MM.1S (cell line): Measurements from ENCODE around the gene TRAPPC10.

ENCODE experiments used
- DNase-seq: peaks from one replicate; pipeline ENCODE4 v3.0.0-alpha.2; 2015
- H2AFZ ChIP-seq: fragments of 300-600 bp; sonication (generic); 2 replicates; pipeline ENCODE4 v1.6.0; 2016; ENCODE audit warnings: antibody characterized with exemption, low read length
- H3F3A ChIP-seq: fragments of 300-600 bp; sonication (generic); 2 replicates; pipeline ENCODE4 v1.6.1; 2016; ENCODE audit warnings: mild to moderate bottlenecking, antibody characterized with exemption, low read length, moderate library complexity, mixed read lengths; ENCODE audit not compliant: insufficient read depth
- H3K27ac ChIP-seq: fragments of 300-600 bp; sonication (generic); 2 replicates; pipeline ENCODE4 v1.5.1; 2016; ENCODE audit warnings: mild to moderate bottlenecking, low read length
- H3K27me3 ChIP-seq: fragments of 300-600 bp; sonication (generic); replicated peaks from 2 replicates; pipeline ENCODE4 v1.6.0; 2016; ENCODE audit warnings: low read length; ENCODE audit not compliant: insufficient read depth
- H3K36me3 ChIP-seq: fragments of 300-600 bp; sonication (generic); replicated peaks from 2 replicates; pipeline ENCODE4 v1.6.1; 2016; ENCODE audit warnings: mild to moderate bottlenecking, low read length, mixed read lengths; ENCODE audit not compliant: insufficient read depth
- H3K4me1 ChIP-seq: fragments of 300-600 bp; sonication (generic); 2 replicates; pipeline ENCODE4 v1.6.1; 2016; ENCODE audit warnings: low read length, mixed read lengths
- H3K4me2 ChIP-seq: fragments of 300-600 bp; sonication (generic); 2 replicates; pipeline ENCODE4 v1.6.0; 2016; ENCODE audit warnings: low read depth, low read length
- H3K4me3 ChIP-seq: fragments of 300-600 bp; sonication (generic); 2 replicates; pipeline ENCODE4 v1.5.1; 2016; ENCODE audit warnings: low read length, mixed read lengths
- H3K79me2 ChIP-seq: fragments of 300-600 bp; sonication (generic); 2 replicates; pipeline ENCODE4 v1.6.1; 2016; ENCODE audit warnings: mixed run types, low read length, mixed read lengths
- H3K9ac ChIP-seq: fragments of 300-600 bp; sonication (generic); 2 replicates; pipeline ENCODE4 v1.6.1; 2016; ENCODE audit warnings: low read length, mixed read lengths
- H3K9me2 ChIP-seq: fragments of 300-600 bp; sonication (generic); replicated peaks from 2 replicates; pipeline ENCODE4 v1.6.1; 2016; ENCODE audit warnings: mild to moderate bottlenecking, low read length, mixed read lengths; ENCODE audit not compliant: insufficient read depth
- H3K9me3 ChIP-seq: fragments of 300-600 bp; sonication (generic); replicated peaks from 2 replicates; pipeline ENCODE4 v1.6.1; 2016; ENCODE audit warnings: mild to moderate bottlenecking, low read length, mixed read lengths; ENCODE audit not compliant: insufficient read depth
- H4K20me1 ChIP-seq: fragments of 300-600 bp; sonication (generic); 2 replicates; pipeline ENCODE4 v1.6.1; 2016; ENCODE audit warnings: mild to moderate bottlenecking, low read length, moderate library complexity, mixed read lengths; ENCODE audit not compliant: insufficient read depth
- EZH2 ChIP-seq: fragments of 300-600 bp; sonication (generic); optimal IDR thresholded peaks from 2 replicates; pipeline ENCODE3; 2017; ENCODE audit warnings: low read depth, mild to moderate bottlenecking, antibody characterized with exemption, low read length, mixed read lengths
- EZH2phosphoT487 ChIP-seq: fragments of 300-600 bp; sonication (generic); IDR thresholded peaks from 2 replicates; pipeline ENCODE4 v1.6.1; 2018; ENCODE audit warnings: antibody characterized with exemption, low read length
- TF ChIP-seq, protein P1 (sequence below): fragments of 300-600 bp; sonication (generic); IDR thresholded peaks from 2 replicates; pipeline ENCODE4 v1.5.1; 2016; ENCODE audit warnings: antibody characterized with exemption, low read length, mixed read lengths

TRAPPC10 gene

DNA sequence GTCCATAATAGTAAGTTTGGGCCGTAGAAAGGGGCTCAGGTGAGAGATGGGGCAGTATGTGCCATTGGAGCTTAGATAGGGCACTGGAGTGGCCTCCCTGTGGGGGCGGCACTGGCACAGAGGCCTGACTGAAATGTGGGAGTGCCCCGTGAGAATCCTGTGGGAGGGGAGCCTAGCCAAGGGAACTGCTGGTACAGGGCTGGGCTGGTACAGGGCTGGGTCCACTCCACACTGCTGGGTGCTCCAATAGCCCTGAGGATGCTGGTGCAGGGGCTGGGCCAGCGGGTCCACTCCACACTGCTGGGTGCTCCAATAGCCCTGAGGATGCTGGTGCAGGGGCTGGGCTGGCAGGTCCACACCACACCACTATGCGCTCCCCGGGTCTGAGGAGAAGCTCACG is 50.3 kb downstream of the TRAPPC10 start:
- Histone ChIP-seq H3K4me2 (no peak overlapping the region), H3K36me3 (peaks cover 3% of the 10 kb centered on the region; the same call in 1 of the 2 replicates), H4K20me1 (no peaks in the 10 kb centered on the region), H2AFZ (no peak overlapping the region), H3K9me3 (no peaks in the 10 kb centered on the region), H3K4me3 (no peak overlapping the region), H3K9me2 (no peaks in the 10 kb centered on the region), H3F3A (no peaks in the 10 kb centered on the region), H3K27me3 (no peaks in the 10 kb centered on the region), H3K79me2 (peaks cover 45% of the 10 kb centered on the region), H3K27ac (no peak overlapping the region), H3K9ac (no peak overlapping the region), H3K4me1 (no peaks in the 10 kb centered on the region)
- TF ChIP-seq, protein P1, sequence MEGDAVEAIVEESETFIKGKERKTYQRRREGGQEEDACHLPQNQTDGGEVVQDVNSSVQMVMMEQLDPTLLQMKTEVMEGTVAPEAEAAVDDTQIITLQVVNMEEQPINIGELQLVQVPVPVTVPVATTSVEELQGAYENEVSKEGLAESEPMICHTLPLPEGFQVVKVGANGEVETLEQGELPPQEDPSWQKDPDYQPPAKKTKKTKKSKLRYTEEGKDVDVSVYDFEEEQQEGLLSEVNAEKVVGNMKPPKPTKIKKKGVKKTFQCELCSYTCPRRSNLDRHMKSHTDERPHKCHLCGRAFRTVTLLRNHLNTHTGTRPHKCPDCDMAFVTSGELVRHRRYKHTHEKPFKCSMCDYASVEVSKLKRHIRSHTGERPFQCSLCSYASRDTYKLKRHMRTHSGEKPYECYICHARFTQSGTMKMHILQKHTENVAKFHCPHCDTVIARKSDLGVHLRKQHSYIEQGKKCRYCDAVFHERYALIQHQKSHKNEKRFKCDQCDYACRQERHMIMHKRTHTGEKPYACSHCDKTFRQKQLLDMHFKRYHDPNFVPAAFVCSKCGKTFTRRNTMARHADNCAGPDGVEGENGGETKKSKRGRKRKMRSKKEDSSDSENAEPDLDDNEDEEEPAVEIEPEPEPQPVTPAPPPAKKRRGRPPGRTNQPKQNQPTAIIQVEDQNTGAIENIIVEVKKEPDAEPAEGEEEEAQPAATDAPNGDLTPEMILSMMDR = no peak
- TF ChIP-seq EZH2phosphoT487 (no peak), EZH2 (no peak)
- no peak for DNase-seq

DNA sequence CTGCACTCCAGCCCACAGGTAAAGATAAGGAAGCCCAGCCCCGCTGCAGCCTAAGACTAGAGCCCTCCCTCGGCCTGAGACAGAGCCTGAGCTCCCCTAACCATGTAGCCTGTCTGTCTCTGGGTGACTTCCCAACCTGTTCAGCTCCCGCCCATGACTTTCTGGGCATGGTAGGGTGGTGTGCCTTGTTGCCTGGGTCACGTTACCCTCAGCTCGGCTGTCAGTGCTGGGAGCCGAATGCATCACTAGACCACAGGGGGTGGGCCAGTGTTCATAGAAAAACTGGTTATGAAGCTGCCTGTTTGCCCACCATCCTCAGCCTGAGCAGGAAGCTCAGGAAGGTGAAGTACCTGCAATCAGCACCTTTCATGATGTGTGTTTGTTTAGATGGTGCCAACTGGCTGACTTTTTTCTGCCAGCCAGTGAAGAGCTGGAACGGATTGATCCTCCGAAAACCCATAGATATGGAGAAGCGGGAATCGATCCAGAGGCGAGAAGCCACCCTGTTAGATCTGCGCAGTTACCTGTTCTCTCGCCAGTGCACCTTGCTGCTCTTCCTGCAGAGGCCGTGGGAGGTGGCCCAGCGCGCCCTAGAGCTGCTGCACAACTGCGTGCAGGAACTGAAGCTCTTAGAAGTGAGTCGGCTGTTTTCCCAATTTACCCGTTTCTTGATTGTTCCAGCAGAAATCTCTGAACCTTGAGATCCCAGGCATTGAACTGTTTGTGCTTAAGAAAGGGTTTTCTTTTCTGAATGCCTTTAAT is 51.2 kb downstream of the TRAPPC10 start:
- peaks cover 3% of the 10 kb centered on the region; the same call in 1 of the 2 replicates for H3K36me3 ChIP-seq
- DNase-seq = no peak
- TF ChIP-seq, protein P1 = no peak
- TF ChIP-seq EZH2phosphoT487 (no peak), EZH2 (no peak)
- H3K27ac ChIP-seq = no peak overlapping the region
- no peaks in the 10 kb centered on the region for H3K9me2 ChIP-seq
- no peaks in the 10 kb centered on the region for H3F3A ChIP-seq
- H3K4me2 ChIP-seq = no peak overlapping the region
- H2AFZ ChIP-seq = no peak overlapping the region
- H3K9me3 ChIP-seq = no peaks in the 10 kb centered on the region
- no peaks in the 10 kb centered on the region for H3K4me1 ChIP-seq
- peaks cover 46% of the 10 kb centered on the region for H3K79me2 ChIP-seq
- H4K20me1 ChIP-seq = no peaks in the 10 kb centered on the region
- no peak overlapping the region for H3K9ac ChIP-seq
- H3K27me3 ChIP-seq = no peaks in the 10 kb centered on the region
- no peak overlapping the region for H3K4me3 ChIP-seq

DNA sequence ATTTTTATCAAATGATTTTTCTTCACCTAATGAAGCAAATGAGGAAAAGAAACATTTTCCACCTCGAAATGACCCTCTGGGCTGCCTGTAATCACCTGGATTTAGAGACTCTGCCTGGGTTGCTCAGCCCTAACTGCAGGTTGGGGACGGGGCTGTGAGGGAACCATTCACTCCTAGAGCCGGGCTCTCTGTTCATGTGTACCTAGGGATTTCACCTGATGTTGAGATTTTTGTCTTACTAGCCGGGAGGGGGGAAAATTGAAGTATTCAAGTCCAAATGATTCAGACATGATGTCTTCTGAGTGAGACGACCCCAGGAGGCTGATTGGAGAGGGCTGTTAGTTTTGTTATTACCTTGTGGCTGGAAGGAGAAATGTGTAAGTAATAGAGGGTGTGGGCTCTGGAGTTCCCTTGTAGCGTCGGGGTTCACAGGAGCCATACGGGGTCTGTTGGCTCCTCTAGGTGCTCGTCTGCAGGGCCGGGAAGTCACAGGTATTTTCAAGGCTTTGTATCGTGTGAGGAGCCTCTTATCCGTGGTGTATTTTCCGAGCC is 52.8 kb downstream of the TRAPPC10 start:
- H3K4me3 ChIP-seq = no peak overlapping the region
- H3K9ac ChIP-seq = no peak overlapping the region
- TF ChIP-seq EZH2 (no peak), EZH2phosphoT487 (no peak)
- no peaks in the 10 kb centered on the region for H3K9me3 ChIP-seq
- no peak overlapping the region for H2AFZ ChIP-seq
- H4K20me1 ChIP-seq = no peaks in the 10 kb centered on the region
- no peaks in the 10 kb centered on the region for H3K4me1 ChIP-seq
- H3K9me2 ChIP-seq = no peaks in the 10 kb centered on the region
- no peaks in the 10 kb centered on the region for H3K27me3 ChIP-seq
- no peak for DNase-seq
- H3K4me2 ChIP-seq = no peak overlapping the region
- peaks cover 3% of the 10 kb centered on the region; the same call in 1 of the 2 replicates for H3K36me3 ChIP-seq
- H3K27ac ChIP-seq = no peak overlapping the region
- peaks cover 57% of the 10 kb centered on the region for H3K79me2 ChIP-seq
- H3F3A ChIP-seq = no peaks in the 10 kb centered on the region

DNA sequence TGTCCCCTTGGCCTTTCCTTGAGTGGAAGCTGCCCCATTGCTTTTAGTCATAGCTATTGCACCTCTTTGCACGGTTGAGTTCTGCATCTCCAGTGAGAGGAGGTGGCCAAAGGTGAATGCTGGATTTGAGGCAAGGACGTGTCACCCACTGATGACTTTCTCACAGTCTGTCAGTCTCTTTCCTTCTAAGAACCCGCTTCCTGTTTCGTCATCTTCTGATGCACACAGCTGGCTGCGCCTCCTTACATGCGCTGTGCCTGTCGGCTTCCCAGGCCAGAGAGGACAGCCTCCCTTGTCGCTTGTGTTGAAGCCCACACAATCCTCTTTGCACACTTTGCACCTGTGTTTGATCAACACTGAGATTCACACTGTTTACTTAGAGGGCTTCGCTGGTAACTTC is 53.3 kb downstream of the TRAPPC10 start:
- H3K27ac ChIP-seq = no peak overlapping the region
- H3K4me2 ChIP-seq = no peak overlapping the region
- no peaks in the 10 kb centered on the region for H4K20me1 ChIP-seq
- H3K9ac ChIP-seq = no peak overlapping the region
- H2AFZ ChIP-seq = no peak overlapping the region
- H3K4me3 ChIP-seq = no peak overlapping the region
- H3F3A ChIP-seq = no peaks in the 10 kb centered on the region
- H3K36me3 ChIP-seq = peaks cover 3% of the 10 kb centered on the region; the same call in 1 of the 2 replicates
- no peak for DNase-seq
- no peaks in the 10 kb centered on the region for H3K9me3 ChIP-seq
- H3K79me2 ChIP-seq = peaks cover 62% of the 10 kb centered on the region
- H3K27me3 ChIP-seq = no peaks in the 10 kb centered on the region
- no peaks in the 10 kb centered on the region for H3K4me1 ChIP-seq
- TF ChIP-seq EZH2 (no peak), EZH2phosphoT487 (no peak)
- TF ChIP-seq, protein P1 = no peak
- H3K9me2 ChIP-seq = no peaks in the 10 kb centered on the region
